Liver (tissue), 3 donors: ENCODE results near the gene PDE9A.

Source experiments
- CTCF ChIP-seq: fragments of 150-350 bp; IDR thresholded peaks from 2 replicates; pipeline ENCODE4 v1.5.1; 2017; ENCODE audit warnings: improper control_type of control experiment, low read depth, low read length; ENCODE audit not compliant: missing input control
- EGR1 ChIP-seq, 2 donors: IDR thresholded peaks; 2 replicates each; pipeline ENCODE4 v1.6.1; 2016 to 2018; ENCODE audit warnings: antibody characterized with exemption in 2 of 2, low read depth in 2 of 2
- FOXA2 ChIP-seq: IDR thresholded peaks from 2 replicates; pipeline ENCODE4 v1.6.1; 2016; ENCODE audit warnings: antibody characterized with exemption
- JUND ChIP-seq, 2 donors: IDR thresholded peaks; 2 replicates each; pipeline ENCODE4 v1.6.1; 2016; ENCODE audit warnings: antibody characterized with exemption in 2 of 2
- NR2F2 ChIP-seq: IDR thresholded peaks from 2 replicates; pipeline ENCODE4 v1.6.1; 2016; ENCODE audit warnings: antibody characterized with exemption
- RAD21 ChIP-seq, 2 donors: IDR thresholded peaks; 2 replicates each; pipeline ENCODE4 v1.6.1; 2016; ENCODE audit warnings: antibody characterized with exemption in 2 of 2, mild to moderate bottlenecking in 2 of 2
- SP1 ChIP-seq: IDR thresholded peaks from 2 replicates; pipeline ENCODE4 v1.6.1; 2018; ENCODE audit warnings: antibody characterized with exemption, mild to moderate bottlenecking
- TAF1 ChIP-seq: conservative IDR thresholded peaks from 2 replicates; pipeline ENCODE4 v1.6.1; 2016; ENCODE audit warnings: antibody characterized with exemption, mild to moderate bottlenecking
- YY1 ChIP-seq: IDR thresholded peaks from 2 replicates; pipeline ENCODE4 v1.6.1; 2016; ENCODE audit warnings: antibody characterized with exemption, mild to moderate bottlenecking
- ZBTB33 ChIP-seq: IDR thresholded peaks from 2 replicates; pipeline ENCODE4 v1.6.1; 2016; ENCODE audit warnings: antibody characterized with exemption
- TF ChIP-seq, protein P1 (sequence below): IDR thresholded peaks from 2 replicates; pipeline ENCODE4 v1.6.1; 2016; ENCODE audit warnings: antibody characterized with exemption
- donor health status: healthy.
- donor health status: healthy.

GRCh38 chr21:42621166-42621818, 32.1 kb upstream of the PDE9A start:
- TF ChIP-seq CTCF, result no peak
- TF ChIP-seq YY1, result no peak
- TF ChIP-seq EGR1 (IDR thresholded peaks at IDR 0.05; ENCODE audit: low read depth in 2 of 2), result no peak
- no peak for TF ChIP-seq SP1
- TF ChIP-seq, protein P1, sequence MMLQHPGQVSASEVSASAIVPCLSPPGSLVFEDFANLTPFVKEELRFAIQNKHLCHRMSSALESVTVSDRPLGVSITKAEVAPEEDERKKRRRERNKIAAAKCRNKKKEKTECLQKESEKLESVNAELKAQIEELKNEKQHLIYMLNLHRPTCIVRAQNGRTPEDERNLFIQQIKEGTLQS, result no peak
- no peak for TF ChIP-seq TAF1
- no peak for TF ChIP-seq JUND (IDR thresholded peaks at IDR 0.05)
- no peak for TF ChIP-seq RAD21 (IDR thresholded peaks at IDR 0.05)
- TF ChIP-seq FOXA2, result no peak
- TF ChIP-seq ZBTB33, result no peak
- TF ChIP-seq NR2F2, result no peak
